Left kidney (tissue), 2 donors: Measurements from ENCODE around the gene TTC17. TPM values are rescaled to one million over a fixed set of nuclear protein-coding genes. Genes with fewer than 3 reads are reported as not detected.
A peak's percentile ranks its signal among the peaks of the same experiment; 100 is the strongest.
"Not testable (repeated sequence)": the region's sequence is repeated elsewhere in the genome, so short reads cannot be mapped to it uniquely, and the experiment has no call there.

Experiments used
- DNase-seq: peaks from one replicate; pipeline ENCODE4 v3.0.0-alpha.2; 2013
- polyA plus RNA-seq: library from polyadenylated mRNA; unstranded; fragments of 120-200 nt; gene quantifications from one replicate; pipeline ENCODE4 v1.2.1, GENCODE V29; 2013; ENCODE audit not compliant: insufficient read length

Gene TTC17
- polyA plus RNA-seq, 1 donor = 182 TPM

DNA sequence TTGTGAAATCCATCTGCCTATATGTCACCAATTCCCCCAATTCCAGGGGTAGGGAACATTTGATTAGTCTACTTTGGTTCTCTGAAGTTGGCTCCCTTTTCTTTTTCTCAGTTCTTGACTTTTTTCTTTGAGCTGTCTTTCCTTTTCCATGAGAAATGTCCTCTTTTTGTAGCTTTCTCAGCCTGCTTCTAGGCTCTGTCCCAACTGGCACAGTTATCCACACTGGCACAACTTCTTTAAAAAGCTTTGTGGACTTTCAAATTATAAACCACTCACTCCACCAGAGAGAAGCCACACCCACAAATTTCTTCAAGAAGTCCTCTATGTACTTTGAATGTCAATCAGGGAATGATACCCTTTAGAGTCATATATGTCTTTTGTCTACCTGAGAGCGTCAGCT is 100.5 kb downstream of the TTC17 start:
- DNase-seq = no peak

DNA sequence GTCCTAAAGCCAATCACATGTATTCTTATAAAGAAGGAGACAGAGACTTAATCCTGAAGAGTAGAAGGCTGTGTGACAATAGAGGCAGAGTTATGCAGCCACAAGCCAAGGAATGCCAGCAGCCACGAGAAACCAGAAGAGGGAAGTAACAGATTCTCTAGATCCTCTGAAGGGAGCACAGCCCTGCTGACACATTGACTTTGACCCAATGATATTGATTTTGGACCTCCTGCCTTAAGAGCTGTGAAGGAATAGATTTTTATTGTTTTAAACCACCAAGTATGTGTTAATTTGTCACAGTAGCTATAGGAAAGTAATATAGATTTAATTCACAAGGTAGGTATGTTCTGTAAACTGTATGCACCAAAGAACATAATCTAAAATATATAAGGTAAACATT is 103.6 kb downstream of the TTC17 start:
- DNase-seq = no peak

GRCh38 chr11:43467958-43468357 is 109.2 kb downstream of the TTC17 start:
- DNase-seq = no peak

- not testable (repeated sequence) for DNase-seq
These were observed 118.8 kb downstream of the TTC17 start for GRCh38 chr11:43477491-43477890.

DNA sequence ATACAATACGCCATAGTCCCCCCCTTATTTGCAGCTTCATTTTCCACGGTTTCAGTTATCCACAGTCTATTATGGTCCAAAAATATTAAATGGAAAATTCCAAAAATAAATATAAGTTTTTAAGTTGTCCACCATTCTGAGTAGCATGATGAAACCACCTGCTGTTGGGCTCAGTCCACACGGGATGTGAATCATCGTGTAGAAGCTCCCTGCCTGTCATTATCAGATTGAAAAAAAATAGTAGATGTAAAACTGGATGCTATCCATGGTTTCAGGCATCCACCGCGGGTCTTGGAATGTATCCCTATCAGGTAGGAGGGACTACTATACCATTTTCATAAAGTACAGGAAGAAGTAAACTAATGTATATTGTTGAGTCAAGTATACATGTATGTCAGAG is 127.4 kb downstream of the TTC17 start:
- DNase-seq = no peak

- DNase-seq = no peak
These were observed 131.2 kb downstream of the TTC17 start for GRCh38 chr11:43489869-43490465.

GRCh38 chr11:43492701-43493100 is 134.0 kb downstream of the TTC17 start:
- no peak for DNase-seq

DNA sequence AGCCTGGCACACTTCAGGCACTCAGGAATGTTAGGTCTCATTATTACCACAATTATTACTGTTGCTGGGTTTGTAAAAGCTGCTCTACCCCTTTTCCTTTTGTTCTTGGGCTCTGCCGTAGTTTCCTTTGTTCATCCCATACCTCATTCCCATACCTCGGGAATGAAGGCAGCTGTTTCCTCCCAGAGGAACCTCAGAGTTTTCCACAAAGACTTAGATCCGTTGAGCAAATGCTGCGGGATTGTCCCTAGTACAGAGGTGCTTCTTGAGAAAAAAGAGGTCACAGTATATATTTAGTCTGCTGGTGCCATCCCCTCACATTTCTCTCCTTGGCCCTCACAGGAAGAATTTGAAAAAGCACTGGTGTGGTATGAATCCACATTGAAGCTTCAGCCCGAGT is 134.7 kb downstream of the TTC17 start:
- no peak for DNase-seq

DNA sequence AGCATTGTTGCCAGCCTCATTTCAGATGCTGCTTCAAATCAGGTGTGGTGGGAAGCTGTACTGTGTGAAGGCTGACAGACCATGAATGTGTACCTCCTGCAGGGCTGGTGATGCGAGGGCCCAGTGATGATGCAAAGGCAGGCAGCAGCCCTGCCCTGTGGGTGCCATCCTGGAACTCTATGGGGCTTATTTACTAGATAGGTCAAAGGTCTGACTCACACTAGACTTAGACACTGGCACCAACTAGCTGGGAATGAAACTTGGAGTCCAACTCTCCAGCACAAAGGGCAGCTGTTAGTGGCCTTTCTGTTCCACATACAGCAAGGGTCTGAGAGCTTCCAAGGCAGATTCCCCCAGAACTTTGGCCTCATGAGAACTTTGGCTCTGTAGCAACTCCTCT is 138.4 kb downstream of the TTC17 start:
- DNase-seq = no peak

DNA sequence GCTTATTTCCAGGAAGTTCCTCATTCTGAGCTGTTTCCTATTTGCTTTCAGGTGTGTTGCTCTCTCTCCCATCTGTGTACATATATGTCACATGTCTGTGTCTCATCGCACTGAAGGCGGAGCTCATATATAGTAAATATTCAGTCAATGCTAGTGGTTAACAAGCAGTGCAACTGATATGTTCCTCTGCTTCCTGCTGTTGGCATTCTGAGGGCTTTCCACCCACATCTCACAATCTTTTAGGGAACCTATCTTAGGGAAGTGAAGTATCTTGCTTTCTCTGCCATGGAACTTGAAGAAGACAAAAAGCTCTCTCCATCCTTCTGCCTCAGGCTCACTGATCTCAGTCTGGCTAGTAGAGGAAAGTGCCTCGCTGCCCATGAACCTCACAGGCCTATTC is 139.8 kb downstream of the TTC17 start:
- no peak for DNase-seq

- DNase-seq = no peak
These were observed 144.7 kb downstream of the TTC17 start for GRCh38 chr11:43503417-43503816.

GRCh38 chr11:43504316-43504950 is 145.7 kb downstream of the TTC17 start:
- DNase-seq = peak; percentile 2

GRCh38 chr11:43505171-43505570 is 146.5 kb downstream of the TTC17 start:
- DNase-seq = no peak

- DNase-seq = no peak
These were observed 148.5 kb downstream of the TTC17 start for GRCh38 chr11:43507171-43507570.

DNA sequence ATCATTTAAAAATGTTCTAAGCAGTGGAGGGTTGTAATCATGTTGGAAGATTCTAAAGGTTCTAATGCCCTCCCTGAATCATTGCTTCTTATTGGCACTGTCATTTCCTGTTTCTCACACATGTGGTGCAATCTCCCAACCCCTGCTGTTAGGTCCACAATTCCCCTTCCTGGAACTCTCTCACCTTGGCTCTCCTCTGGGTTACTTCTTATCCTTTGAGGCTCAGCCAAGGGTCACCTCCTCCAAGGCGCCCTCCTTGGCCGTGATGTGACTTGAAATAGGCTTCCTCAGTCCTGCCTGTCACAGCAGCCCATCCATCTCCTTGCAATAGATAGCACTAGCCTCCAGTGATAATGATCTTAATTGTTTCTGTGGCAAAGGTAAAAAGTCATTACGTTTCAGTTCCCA is 149.8 kb downstream of the TTC17 start:
- no peak for DNase-seq

- DNase-seq = no peak
These were observed 153.2 kb downstream of the TTC17 start for GRCh38 chr11:43511959-43512358.

GRCh38 chr11:43515090-43515489 is 156.4 kb downstream of the TTC17 start:
- DNase-seq = no peak

DNA sequence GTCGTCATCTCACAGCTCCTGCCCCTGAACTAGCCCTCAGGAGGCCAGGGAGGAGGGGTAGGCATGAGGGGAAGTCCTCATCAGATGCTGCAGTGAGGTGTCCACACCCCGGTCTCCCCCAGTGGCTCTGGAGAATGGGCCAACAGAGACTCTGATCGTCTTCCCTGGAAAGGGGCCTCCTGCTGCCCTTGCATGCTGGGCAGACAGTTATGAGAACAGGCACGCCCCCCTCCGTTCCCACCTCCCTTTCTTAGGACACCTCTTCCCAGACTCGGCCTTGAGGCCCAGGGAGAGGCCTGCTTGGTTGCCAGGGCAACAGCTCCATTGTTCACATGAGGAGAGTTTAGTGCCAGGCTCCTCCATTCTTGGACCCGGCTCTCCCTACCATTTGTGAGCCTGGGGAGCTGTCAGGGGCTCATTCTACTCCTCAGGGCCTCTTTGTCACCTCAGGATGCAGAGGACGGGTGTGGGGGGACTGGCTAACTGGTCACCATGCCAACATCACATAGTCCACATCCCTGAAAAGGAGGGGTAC is 157.7 kb downstream of the TTC17 start:
- no peak for DNase-seq

GRCh38 chr11:43517518-43517917 is 158.8 kb downstream of the TTC17 start:
- DNase-seq = no peak

- DNase-seq = no peak
These were observed 159.9 kb downstream of the TTC17 start for GRCh38 chr11:43518408-43519160.

DNA sequence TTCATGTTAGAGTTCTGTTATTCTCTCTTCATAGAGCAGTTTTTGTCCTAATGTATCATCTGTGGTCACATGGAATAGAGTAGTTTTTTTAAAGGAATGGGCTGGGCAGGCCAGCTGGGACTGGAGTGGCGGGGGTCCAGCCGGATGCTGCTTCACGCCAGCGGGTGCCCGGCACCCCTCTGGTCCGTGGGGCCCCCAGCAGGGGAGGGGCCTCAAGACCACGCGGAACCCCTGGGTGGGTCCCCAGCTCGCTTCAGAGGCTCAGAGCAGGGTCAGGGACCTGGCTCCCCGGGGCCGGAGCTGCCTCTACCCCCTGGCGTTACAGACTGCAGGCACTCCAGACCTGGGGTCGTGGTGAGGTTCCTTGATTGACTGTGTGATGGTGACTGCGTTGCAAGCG is 162.8 kb downstream of the TTC17 start:
- no peak for DNase-seq

DNA sequence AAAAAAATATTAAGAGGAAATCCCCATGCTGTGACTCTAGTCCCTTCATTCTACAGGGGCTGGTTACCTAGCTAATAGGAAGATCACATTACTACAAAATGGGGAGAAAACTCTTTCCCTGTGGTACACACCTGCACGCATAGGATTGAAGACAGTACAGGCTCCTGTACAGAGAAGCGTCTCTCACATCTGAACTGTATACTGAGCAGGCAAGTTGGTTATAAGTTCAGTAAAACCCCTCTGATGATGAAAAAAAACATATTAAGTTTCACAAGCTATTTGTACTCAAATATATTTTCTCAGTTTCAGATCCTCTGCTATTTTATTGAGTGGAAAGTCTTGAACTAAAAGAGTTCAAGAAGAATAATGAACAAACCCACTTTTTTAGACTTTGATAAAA is 164.9 kb downstream of the TTC17 start:
- DNase-seq = no peak

GRCh38 chr11:43532041-43532440 is 173.3 kb downstream of the TTC17 start:
- DNase-seq = no peak
